ENCODE data around the gene MAN1A2. TPM values are rescaled to one million over a fixed set of nuclear protein-coding genes. Genes with fewer than 3 reads are reported as not detected.

Gene MAN1A2
- total and polyA plus RNA-seq, 7 donors, result 1.8 to 52.8 (median 36.8) TPM

GRCh38 chr1:117566556-117566955 is 199.3 kb downstream of the MAN1A2 start:
- no peaks in the 10 kb centered on the region for H3K27me3 ChIP-seq
- DNase-seq, result no peak
- TF ChIP-seq POLR2AphosphoS5 (IDR thresholded peaks at IDR 0.05), result no peak
- no peak for TF ChIP-seq POLR2A (IDR thresholded peaks at IDR 0.05)
- no peak for TF ChIP-seq CTCF (IDR thresholded peaks at IDR 0.05)
- TF ChIP-seq EP300 (IDR thresholded peaks at IDR 0.05), result no peak
- intact Hi-C loops (cut with DNase I), result no loop called here
- H3K4me3 ChIP-seq, result no peak overlapping the region
- 90 to 91% methylated on average over 3 of the region's 3 CpGs for whole genome bisulfite sequencing, 2 donors
- no peak overlapping the region for H3K27ac ChIP-seq
- no peaks in the 10 kb centered on the region for H3K9me3 ChIP-seq
- no peaks in the 10 kb centered on the region for H3K36me3 ChIP-seq
- H3K4me1 ChIP-seq, result no peaks in the 10 kb centered on the region

- intact Hi-C loops (cut with DNase I), result no loop called here
Observed at GRCh38 chr1:117567435-117567834, 200.2 kb downstream of the MAN1A2 start.

GRCh38 chr1:117567976-117568375 is 200.7 kb downstream of the MAN1A2 start:
- DNase-seq, result no peak
- H3K4me3 ChIP-seq, result no peak overlapping the region
- H3K9me3 ChIP-seq, result no peaks in the 10 kb centered on the region
- no peak overlapping the region for H3K27ac ChIP-seq
- intact Hi-C loops (cut with DNase I), result no loop called here
- no peaks in the 10 kb centered on the region for H3K36me3 ChIP-seq
- H3K4me1 ChIP-seq, result no peaks in the 10 kb centered on the region
- H3K27me3 ChIP-seq, result no peaks in the 10 kb centered on the region
- WGBS, 2 donors, result 79 to 90% methylated on average over 3 of the region's 3 CpGs
- TF ChIP-seq CTCF (IDR thresholded peaks at IDR 0.05) (no peak), POLR2AphosphoS5 (IDR thresholded peaks at IDR 0.05) (no peak), EP300 (IDR thresholded peaks at IDR 0.05) (no peak), POLR2A (IDR thresholded peaks at IDR 0.05) (no peak)

More at GRCh38 chr1:117567435-117567834, 200.2 kb downstream of the MAN1A2 start:
- 96% methylated on average over 10 of the region's 10 CpGs for WGBS, 2 donors
- Histone ChIP-seq H3K27me3 (no peaks in the 10 kb centered on the region), H3K4me3 (no peak overlapping the region), H3K36me3 (no peaks in the 10 kb centered on the region), H3K27ac (no peak overlapping the region), H3K9me3 (no peaks in the 10 kb centered on the region), H3K4me1 (no peaks in the 10 kb centered on the region)
- no peak for DNase-seq
- TF ChIP-seq POLR2A (IDR thresholded peaks at IDR 0.05) (no peak), POLR2AphosphoS5 (IDR thresholded peaks at IDR 0.05) (no peak), CTCF (IDR thresholded peaks at IDR 0.05) (no peak), EP300 (IDR thresholded peaks at IDR 0.05) (no peak)

- no peaks in the 10 kb centered on the region for H3K9me3 ChIP-seq
- 90 to 91% methylated on average over 6 of the region's 6 CpGs for WGBS, 2 donors
- no peaks in the 10 kb centered on the region for H3K4me1 ChIP-seq
- intact Hi-C loops (cut with DNase I), result no loop called here
- DNase-seq, result no peak
- TF ChIP-seq POLR2A (IDR thresholded peaks at IDR 0.05) (no peak), CTCF (IDR thresholded peaks at IDR 0.05) (no peak), EP300 (IDR thresholded peaks at IDR 0.05) (no peak)
- H3K4me3 ChIP-seq, result no peak overlapping the region
- no peaks in the 10 kb centered on the region for H3K36me3 ChIP-seq
- no peak overlapping the region for H3K27ac ChIP-seq
- no peaks in the 10 kb centered on the region for H3K27me3 ChIP-seq
Observed at GRCh38 chr1:117568999-117569398, 201.8 kb downstream of the MAN1A2 start.

DNA sequence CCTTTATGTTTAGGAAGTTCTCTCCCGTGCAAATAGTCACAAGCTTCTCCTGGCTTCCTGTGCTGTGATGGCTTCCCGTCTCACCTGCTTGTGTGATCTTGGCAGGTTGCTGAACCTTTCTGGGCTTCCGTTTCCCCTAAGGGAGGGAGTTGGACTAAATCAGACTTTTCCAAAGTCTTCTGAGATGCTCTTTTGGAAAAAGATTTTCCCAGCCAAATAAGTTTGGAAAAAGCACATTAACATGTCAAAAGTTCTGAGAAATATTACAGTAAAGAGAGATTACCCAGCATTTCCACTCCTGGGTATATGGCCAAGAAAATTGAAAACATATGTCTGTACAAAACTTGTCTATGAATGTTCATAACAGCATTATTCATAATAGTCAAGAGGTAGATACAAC is 202.6 kb downstream of the MAN1A2 start:
- H3K9me3 ChIP-seq, result no peaks in the 10 kb centered on the region
- intact Hi-C loops (cut with DNase I), result no loop called here
- TF ChIP-seq POLR2A (IDR thresholded peaks at IDR 0.05) (no peak), CTCF (IDR thresholded peaks at IDR 0.05) (no peak), EP300 (IDR thresholded peaks at IDR 0.05) (no peak), POLR2AphosphoS5 (IDR thresholded peaks at IDR 0.05) (no peak)
- WGBS, 2 donors, result 50 to 57% methylated on average over 3 of the region's 3 CpGs
- DNase-seq, result no peak
- no peak overlapping the region for H3K4me3 ChIP-seq
- H3K27me3 ChIP-seq, result no peaks in the 10 kb centered on the region
- no peaks in the 10 kb centered on the region for H3K4me1 ChIP-seq
- no peak overlapping the region for H3K27ac ChIP-seq
- H3K36me3 ChIP-seq, result no peaks in the 10 kb centered on the region
